Measurements from ENCODE around the gene ABCA1. TPM values are rescaled to one million over a fixed set of nuclear protein-coding genes. Genes with fewer than 3 reads are reported as not detected.

The ABCA1 gene
- total RNA-seq, 2 experiments from 2014 or later, result 14.1 to 16.9 TPM

GRCh38 chr9:104775574-104775936, 152.4 kb downstream of the ABCA1 start:
- Histone ChIP-seq H3K4me1 (ENCODE audit: insufficient read depth, low read length) (no peaks in the 10 kb centered on the region), H3K9me3 (ENCODE audit: control insufficient read depth in 1 of 2, insufficient read depth in 1 of 2, low read length in 2 of 2) (no peaks in the 10 kb centered on the region), H3K27me3 (ENCODE audit: control insufficient read depth in 1 of 2, insufficient read depth in 2 of 2, low read length in 2 of 2) (no peaks in the 10 kb centered on the region), H3K4me3 (ENCODE audit: low read length) (no peak overlapping the region), H3K36me3 (ENCODE audit: insufficient read depth, low read length) (no peaks in the 10 kb centered on the region), H3K27ac (ENCODE audit: low read depth in 1 of 2, low read length in 2 of 2) (no peak overlapping the region)
- Mint-ChIP-seq H3K27ac (no peak overlapping the region), H3K36me3 (ENCODE audit: low read depth) (no peaks in the 10 kb centered on the region), H3K4me1 (ENCODE audit: low read depth) (no peaks in the 10 kb centered on the region), H3K4me3 (no peak overlapping the region), H3K9me3 (no peaks in the 10 kb centered on the region), H3K27me3 (no peaks in the 10 kb centered on the region)
- TF ChIP-seq CTCF (IDR thresholded peaks at IDR 0.05), result no peak
- POLR2A ChIA-PET, result no interaction called here
- ATAC-seq (ENCODE audit: poor library complexity) (no peak), DNase-seq (no peak)
- CTCF ChIA-PET, result no interaction called here
- intact Hi-C loops (cut with DNase I, micrococcal nuclease), result no loop called here

- Mint-ChIP-seq H3K4me1 (ENCODE audit: low read depth) (no peaks in the 10 kb centered on the region), H3K9me3 (no peaks in the 10 kb centered on the region), H3K27ac (no peak overlapping the region), H3K36me3 (ENCODE audit: low read depth) (no peaks in the 10 kb centered on the region), H3K4me3 (no peak overlapping the region), H3K27me3 (no peaks in the 10 kb centered on the region)
- ATAC-seq (ENCODE audit: poor library complexity) (no peak), DNase-seq (peak in 2 of 14 experiments; percentile 48 to 49)
- Histone ChIP-seq H3K4me3 (ENCODE audit: low read length) (no peak overlapping the region), H3K27ac (ENCODE audit: low read depth in 1 of 2, low read length in 2 of 2) (no peak overlapping the region), H3K27me3 (ENCODE audit: control insufficient read depth in 1 of 2, insufficient read depth in 2 of 2, low read length in 2 of 2) (no peaks in the 10 kb centered on the region), H3K9me3 (ENCODE audit: control insufficient read depth in 1 of 2, insufficient read depth in 1 of 2, low read length in 2 of 2) (no peaks in the 10 kb centered on the region), H3K4me1 (ENCODE audit: insufficient read depth, low read length) (no peaks in the 10 kb centered on the region), H3K36me3 (ENCODE audit: insufficient read depth, low read length) (no peaks in the 10 kb centered on the region)
- POLR2A ChIA-PET, result no interaction called here
- TF ChIP-seq CTCF (IDR thresholded peaks at IDR 0.05), result no peak
- CTCF ChIA-PET, result no interaction called here
- intact Hi-C loops (cut with DNase I, micrococcal nuclease), result no loop called here
These were observed 153.0 kb downstream of the ABCA1 start for GRCh38 chr9:104774831-104775573.

- Mint-ChIP-seq H3K4me3 (no peak overlapping the region), H3K36me3 (ENCODE audit: low read depth) (no peaks in the 10 kb centered on the region), H3K4me1 (ENCODE audit: low read depth) (no peaks in the 10 kb centered on the region), H3K27ac (no peak overlapping the region), H3K9me3 (no peaks in the 10 kb centered on the region), H3K27me3 (no peaks in the 10 kb centered on the region)
- DNase-seq (no peak), ATAC-seq (ENCODE audit: poor library complexity) (no peak)
- Histone ChIP-seq H3K4me1 (ENCODE audit: insufficient read depth, low read length) (no peaks in the 10 kb centered on the region), H3K27me3 (ENCODE audit: control insufficient read depth in 1 of 2, insufficient read depth in 2 of 2, low read length in 2 of 2) (no peaks in the 10 kb centered on the region), H3K27ac (ENCODE audit: low read depth in 1 of 2, low read length in 2 of 2) (no peak overlapping the region), H3K4me3 (ENCODE audit: low read length) (no peak overlapping the region), H3K9me3 (ENCODE audit: control insufficient read depth in 1 of 2, insufficient read depth in 1 of 2, low read length in 2 of 2) (no peaks in the 10 kb centered on the region), H3K36me3 (ENCODE audit: insufficient read depth, low read length) (no peaks in the 10 kb centered on the region)
- POLR2A ChIA-PET, result no interaction called here
- intact Hi-C loops (cut with DNase I, micrococcal nuclease), result no loop called here
- no peak for TF ChIP-seq CTCF (IDR thresholded peaks at IDR 0.05)
- CTCF ChIA-PET, result no interaction called here
These were observed 153.8 kb downstream of the ABCA1 start for GRCh38 chr9:104774132-104774531.
